ENCODE measurements around the gene BRAT1.

- TF ChIP-seq CTCF (IDR thresholded peaks at IDR 0.05) = no peak
- TF ChIP-seq POLR2AphosphoS5 (IDR thresholded peaks at IDR 0.05) = no peak
Measured at GRCh38 chr7:2517678-2518507, 37.4 kb downstream of the BRAT1 start.

Measured in sigmoid colon (tissue), 4 donors.